Measurements from ENCODE around the gene RASL10A.

DNA sequence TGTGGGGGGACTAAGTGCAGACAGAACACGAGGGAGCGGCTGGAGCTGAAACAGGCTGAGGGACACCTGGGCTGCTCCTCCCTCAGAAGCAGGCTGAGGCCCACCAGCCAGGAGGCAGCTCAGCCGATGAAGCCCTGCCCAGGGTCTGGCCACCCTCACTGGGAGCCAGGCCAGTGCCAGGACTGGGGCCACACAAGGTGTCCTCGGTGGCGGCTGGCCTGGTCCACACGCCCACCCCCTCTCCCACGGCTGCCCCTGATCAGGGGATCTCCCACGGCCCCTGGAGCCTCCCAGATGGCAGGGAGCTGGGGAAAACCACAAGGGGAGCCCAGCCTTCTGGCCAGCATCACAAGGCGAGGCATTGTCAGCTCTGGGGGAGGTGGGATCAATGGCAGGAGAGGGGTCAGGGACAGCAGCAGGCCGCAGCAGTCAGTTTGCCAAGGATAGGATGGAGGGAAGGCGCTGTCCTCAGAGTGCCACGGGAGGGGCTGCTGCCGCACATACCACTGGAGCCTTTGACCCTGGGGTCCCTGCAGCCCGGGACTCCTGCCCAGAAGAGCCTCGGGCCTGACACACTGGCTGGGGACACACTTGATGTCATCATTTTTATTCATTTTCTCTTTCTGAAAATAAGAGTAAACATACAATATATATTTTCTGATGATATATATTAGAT, 11.7 kb upstream of the RASL10A start:
- TF ChIP-seq EZH2phosphoT487 (IDR thresholded peaks at IDR 0.05; ENCODE audit: borderline replicate concordance, low read depth, low read length), result no peak
- TF ChIP-seq, protein P1, sequence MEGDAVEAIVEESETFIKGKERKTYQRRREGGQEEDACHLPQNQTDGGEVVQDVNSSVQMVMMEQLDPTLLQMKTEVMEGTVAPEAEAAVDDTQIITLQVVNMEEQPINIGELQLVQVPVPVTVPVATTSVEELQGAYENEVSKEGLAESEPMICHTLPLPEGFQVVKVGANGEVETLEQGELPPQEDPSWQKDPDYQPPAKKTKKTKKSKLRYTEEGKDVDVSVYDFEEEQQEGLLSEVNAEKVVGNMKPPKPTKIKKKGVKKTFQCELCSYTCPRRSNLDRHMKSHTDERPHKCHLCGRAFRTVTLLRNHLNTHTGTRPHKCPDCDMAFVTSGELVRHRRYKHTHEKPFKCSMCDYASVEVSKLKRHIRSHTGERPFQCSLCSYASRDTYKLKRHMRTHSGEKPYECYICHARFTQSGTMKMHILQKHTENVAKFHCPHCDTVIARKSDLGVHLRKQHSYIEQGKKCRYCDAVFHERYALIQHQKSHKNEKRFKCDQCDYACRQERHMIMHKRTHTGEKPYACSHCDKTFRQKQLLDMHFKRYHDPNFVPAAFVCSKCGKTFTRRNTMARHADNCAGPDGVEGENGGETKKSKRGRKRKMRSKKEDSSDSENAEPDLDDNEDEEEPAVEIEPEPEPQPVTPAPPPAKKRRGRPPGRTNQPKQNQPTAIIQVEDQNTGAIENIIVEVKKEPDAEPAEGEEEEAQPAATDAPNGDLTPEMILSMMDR (conservative IDR thresholded peaks at IDR 0.05; ENCODE audit: low read length), result no peak
